GM21367 (cell line): ENCODE data around the gene PARD3B.

Source experiments
- ATAC-seq: cut with Tn5 transposase; IDR thresholded peaks from one replicate; pipeline ENCODE4 v1.9.1; 2021; ENCODE audit not compliant: unreplicated experiment

PARD3B gene

GRCh38 chr2:205619600-205619999, 1074.3 kb downstream of the PARD3B start:
- ATAC-seq = no peak

- ATAC-seq = no peak
These were observed 1081.8 kb downstream of the PARD3B start for GRCh38 chr2:205627085-205627484.

GRCh38 chr2:205628422-205628821, 1083.1 kb downstream of the PARD3B start:
- ATAC-seq = no peak

GRCh38 chr2:205629091-205629776, 1084.0 kb downstream of the PARD3B start:
- ATAC-seq = no peak

- ATAC-seq = no peak
These were observed 1088.7 kb downstream of the PARD3B start for GRCh38 chr2:205633994-205634393.

- no peak for ATAC-seq
These were observed 1091.5 kb downstream of the PARD3B start for GRCh38 chr2:205636549-205637319.

- no peak for ATAC-seq
These were observed 1092.0 kb downstream of the PARD3B start for GRCh38 chr2:205637320-205637602.

- no peak for ATAC-seq
These were observed 1092.7 kb downstream of the PARD3B start for GRCh38 chr2:205637779-205638503.

GRCh38 chr2:205640716-205641115, 1095.4 kb downstream of the PARD3B start:
- peak; percentile 74 for ATAC-seq

- no peak for ATAC-seq
These were observed 1097.5 kb downstream of the PARD3B start for GRCh38 chr2:205642599-205643356.

GRCh38 chr2:205643391-205643885, 1098.2 kb downstream of the PARD3B start:
- ATAC-seq = no peak

- no peak for ATAC-seq
These were observed 1098.7 kb downstream of the PARD3B start for GRCh38 chr2:205644018-205644417.

- ATAC-seq = peak; percentile 100
These were observed 1101.4 kb downstream of the PARD3B start for GRCh38 chr2:205646680-205647079.

- no peak for ATAC-seq
These were observed 1105.2 kb downstream of the PARD3B start for GRCh38 chr2:205650450-205650849.

GRCh38 chr2:205650931-205651330, 1105.7 kb downstream of the PARD3B start:
- ATAC-seq = no peak

- no peak for ATAC-seq
These were observed 1106.4 kb downstream of the PARD3B start for GRCh38 chr2:205651719-205652118.

- ATAC-seq = no peak
These were observed 1109.8 kb downstream of the PARD3B start for GRCh38 chr2:205654878-205655605.

- no peak for ATAC-seq
These were observed 1110.6 kb downstream of the PARD3B start for GRCh38 chr2:205655779-205656456.

- no peak for ATAC-seq
These were observed 1111.2 kb downstream of the PARD3B start for GRCh38 chr2:205656461-205656860.

GRCh38 chr2:205656941-205657340, 1111.7 kb downstream of the PARD3B start:
- no peak for ATAC-seq
